Erythroblast (primary cell): Measurements from ENCODE around the gene RANBP1.
"Not testable (repeated sequence)": the region's sequence is repeated elsewhere in the genome, so short reads cannot be mapped to it uniquely, and the experiment has no call there.

Experiments
- DNase-seq, 2 experiments: peaks; one replicate each; lab custom pipeline; 2025; lab: John Stamatoyannopoulos, UW
- GATA1 ChIP-seq: IDR thresholded peaks from 2 replicates; pipeline ENCODE4 v1.6.1; 2011; ENCODE audit warnings: low read depth, mild to moderate bottlenecking, control low read depth, low read length, moderate library complexity
- POLR2A ChIP-seq: IDR thresholded peaks from 2 replicates; pipeline ENCODE4 v1.6.1; 2011; ENCODE audit warnings: mild to moderate bottlenecking, low read length

The RANBP1 gene

DNA sequence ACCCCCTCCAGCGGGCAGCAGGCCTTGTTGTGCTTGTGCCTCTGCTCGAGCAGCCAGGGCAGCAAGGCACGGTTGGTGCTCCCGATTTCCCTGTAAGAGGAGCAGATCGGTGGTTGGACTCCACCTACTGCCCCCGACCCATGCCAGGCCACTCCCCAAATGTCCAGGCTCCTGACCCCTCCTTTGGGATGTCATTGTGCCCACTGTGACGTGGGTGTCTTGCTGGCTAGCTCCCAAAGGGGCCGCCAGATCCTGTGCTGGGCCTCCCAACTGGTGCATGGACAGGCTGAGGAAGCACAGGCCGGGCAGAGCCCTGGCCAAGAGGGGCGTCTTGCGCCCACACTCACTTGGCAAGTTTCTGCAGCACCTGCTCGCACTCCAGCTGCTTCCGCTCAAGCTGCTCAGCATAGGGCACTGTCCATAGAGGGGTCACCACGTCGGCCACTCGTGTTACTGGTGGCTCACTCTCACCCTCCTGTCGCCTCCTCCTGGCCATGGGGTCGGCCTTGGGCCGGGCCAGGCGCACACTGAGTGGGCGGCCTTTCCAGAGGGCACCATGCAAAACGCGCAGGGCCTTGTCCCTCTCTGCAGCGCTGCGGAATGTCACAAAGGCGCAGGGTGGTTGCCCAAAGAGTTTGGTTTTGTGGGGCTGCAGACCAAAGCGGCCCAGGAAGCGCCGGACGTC is at the start of gene RANBP1:
RANBP1 (plus strand) TSS at position 414 of the 685 bp plus-strand sequence; CDS start at position 495, 81 bp downstream.
- DNase-seq: peak in 1 of 2 experiments; percentile 34
- no peak for TF ChIP-seq POLR2A
- no peak for TF ChIP-seq GATA1

DNA sequence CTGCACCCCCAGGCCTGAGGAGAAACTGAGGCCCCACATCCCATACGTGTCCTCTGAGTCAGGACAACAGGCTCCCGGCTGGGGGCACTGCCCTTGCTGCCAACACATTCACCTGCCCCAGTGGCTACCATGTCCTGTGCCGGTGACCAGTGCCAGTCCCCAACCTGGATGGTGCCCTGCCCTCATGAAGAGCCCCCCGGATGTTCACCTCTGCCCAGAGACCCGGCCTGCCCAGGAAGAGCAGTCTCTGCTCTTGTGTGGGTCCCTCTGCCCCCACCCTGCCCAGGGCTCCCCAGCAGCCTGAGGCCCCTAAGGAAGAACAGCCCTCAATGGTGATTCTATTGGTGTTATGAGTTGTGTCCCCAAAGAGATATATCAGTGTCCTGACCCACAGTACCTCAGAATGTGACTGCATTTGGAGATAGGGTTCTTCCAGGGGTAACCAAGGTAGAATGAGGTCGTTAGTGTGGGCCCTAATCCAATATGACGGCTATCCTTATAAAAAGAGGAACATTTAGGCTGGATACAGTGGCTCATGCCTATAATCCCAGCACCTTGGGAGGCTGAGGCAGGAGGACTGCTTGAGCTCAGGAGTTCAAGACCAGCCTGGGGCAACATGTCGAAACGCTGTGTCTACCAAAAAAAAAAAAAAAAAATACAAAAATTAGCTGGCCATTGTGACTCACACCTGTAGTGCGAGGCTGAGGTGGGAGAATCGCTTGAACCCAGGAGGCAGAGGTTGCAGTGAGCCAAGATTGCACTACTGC is 49.1 kb upstream of the RANBP1 start:
- TF ChIP-seq POLR2A (no peak), GATA1 (no peak)
- DNase-seq: no peak

DNA sequence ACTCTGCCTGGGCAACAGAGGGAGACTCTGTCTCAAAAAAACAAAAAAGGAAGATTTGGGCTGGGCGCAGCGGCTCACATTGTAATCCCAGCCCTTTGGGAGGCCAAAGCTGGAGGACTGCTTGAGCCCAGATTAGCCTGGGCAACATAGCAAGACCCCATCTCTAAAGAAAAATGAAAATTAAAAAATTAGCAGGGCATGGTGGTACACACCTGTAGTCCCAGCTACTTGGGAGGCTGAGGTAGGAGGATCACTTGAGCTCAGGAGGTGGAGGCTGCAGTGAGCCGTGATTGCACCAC is 48.6 kb upstream of the RANBP1 start:
- not testable (repeated sequence) for DNase-seq

DNA sequence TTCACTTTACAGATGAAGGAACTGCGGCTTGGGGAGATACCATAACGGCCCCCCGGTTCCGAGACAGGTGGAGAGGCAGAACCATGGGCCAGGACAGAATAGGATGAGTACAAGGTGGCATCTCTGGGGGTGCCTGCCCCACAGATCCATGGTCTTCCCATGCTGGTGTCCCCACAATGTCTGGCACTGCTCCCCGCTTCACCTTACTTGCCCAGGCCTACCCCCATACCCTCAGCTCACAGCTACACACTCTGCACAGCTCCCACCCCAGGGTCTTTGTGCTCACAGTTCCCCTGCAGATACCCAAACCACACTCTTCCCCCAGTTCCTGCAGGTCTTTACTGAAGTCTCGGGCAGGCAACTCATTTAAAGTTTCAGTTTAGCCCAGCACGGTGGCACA is 47.3 kb upstream of the RANBP1 start:
- TF ChIP-seq GATA1 (no peak), POLR2A (no peak)

DNA sequence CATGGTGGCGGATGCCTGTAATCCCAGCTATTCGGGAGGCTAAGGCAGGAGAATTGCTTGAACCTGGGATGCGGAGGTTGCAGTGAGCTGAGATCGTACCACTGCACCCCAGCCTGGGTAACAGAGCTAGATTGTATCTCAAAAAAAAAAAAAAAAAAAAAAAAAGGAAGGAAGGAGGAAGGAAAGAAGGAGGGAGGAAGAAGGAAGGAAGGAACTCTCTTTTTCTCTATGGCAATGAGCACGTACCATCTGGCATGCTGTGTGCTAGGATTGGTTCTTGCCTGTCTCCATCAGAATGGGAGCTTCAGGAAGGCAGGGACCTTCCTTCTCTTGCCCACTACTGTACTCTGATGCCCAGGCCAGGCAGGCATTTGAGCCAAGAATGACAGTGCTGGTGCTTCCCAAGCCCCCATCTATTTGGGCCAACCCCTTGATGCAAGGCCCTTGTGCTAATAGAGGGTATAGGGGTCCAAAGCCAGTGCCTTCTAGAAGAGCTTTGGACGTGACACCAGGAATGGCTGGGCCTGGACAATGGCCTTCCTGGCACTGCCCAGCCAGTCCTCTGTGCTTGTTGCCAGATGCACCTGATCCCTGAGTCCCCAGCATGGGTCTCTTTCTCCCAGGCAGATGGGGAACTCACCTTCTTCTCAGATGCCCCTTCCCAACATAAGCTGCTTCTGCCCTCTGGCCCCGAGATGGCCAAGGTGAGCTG is 46.4 kb upstream of the RANBP1 start:
- no peak for DNase-seq
- no peak for TF ChIP-seq POLR2A
- no peak for TF ChIP-seq GATA1

More for the DNA sequence above, 47.3 kb upstream of the RANBP1 start:
- DNase-seq: no peak

DNA sequence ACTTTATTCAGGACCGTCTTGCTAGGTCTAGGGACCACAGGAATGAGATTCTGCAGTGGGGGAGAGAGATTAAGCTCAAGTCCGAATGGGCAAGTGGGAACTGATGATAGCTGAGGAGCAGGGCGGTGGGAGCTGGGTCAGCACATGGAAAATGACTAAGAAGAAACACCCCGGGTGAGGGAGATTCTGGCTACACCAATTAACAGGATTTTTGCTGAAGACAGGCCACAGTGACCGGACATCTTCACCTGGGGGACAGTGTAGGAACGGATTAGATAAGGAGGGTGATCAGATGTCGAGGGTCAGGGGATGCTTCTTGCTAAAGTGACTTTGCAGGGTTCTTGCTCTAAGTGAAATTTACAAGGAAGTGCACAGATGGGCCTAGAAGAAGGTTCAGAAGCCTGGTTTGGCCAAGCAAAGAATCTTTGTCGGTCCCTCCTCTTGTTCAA is 44.4 kb upstream of the RANBP1 start:
- DNase-seq: peak in 1 of 2 experiments; percentile 35
- TF ChIP-seq POLR2A (peak; percentile 20), GATA1 (no peak)

DNA sequence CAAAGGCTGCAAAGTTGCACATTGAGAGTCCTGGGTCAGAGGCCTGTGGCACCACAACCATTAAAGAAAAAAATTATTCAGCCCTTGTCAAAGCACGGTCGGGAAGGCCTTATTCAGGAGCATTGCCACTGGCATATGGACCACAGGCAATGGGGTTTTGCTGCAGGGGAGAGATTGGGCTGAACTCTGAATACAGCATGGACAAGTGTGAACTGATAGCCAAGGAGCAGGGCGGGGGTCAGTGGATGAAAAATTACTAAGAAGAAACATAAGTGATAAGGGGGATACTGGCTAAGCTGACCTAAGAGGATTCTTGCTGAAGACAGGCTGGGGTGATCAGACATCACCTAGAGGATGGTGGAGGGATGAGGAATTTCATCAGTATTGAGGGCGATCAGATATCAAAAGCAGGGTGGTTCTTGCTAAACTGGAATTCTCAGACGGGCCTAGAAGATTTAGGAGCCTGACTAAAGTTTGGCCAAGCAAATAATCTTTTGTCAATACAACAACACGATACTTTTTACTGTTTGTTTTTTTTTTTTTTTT is 39.2 kb upstream of the RANBP1 start:
- DNase-seq: peak; percentile 73 to 89

DNA sequence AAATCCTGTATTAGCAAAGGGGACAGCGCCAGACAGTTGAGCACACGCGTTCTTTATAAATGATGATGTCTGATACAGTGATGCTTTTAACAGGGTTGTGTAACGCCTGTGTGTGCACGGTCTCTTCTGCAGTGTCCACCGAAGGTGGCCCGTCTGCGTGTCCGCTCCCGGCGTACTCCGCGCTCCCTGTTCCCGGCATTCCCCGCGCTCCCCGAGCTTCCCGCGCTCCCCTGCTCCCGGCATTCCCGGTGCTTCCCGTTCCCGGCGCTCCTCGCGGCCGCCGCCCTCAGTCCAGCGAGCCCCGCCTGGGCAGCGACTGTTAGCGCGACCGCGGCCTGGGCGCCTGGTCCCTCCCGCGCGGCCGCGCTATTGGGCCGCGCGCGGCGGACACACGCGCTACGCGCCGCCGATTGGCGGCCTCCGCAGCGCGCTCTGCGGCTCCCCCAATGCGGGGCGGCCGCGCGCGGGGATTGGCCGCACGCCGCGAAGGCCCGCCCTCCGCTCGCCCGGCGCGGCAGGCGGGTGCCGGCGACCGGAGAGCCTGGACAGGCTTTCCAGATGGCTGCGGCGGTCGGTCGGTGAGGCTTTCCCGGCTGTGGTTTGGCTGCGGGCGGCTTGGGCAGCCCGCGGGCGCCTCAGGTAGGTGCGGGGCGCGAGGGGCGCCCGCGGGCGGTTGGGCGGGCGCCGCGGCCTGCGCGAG is 36.0 kb upstream of the RANBP1 start, which contains the start of gene DGCR8:
DGCR8 (plus strand) TSS at position 497 of the 700 bp plus-strand sequence. CDS start 5,723 bp downstream, outside the sequence.
- peak; percentile 90 to 93 for DNase-seq
- TF ChIP-seq POLR2A (peak; percentile 66), GATA1 (no peak)

More for the DNA sequence above, 39.2 kb upstream of the RANBP1 start:
- no peak for TF ChIP-seq POLR2A
- no peak for TF ChIP-seq GATA1

DNA sequence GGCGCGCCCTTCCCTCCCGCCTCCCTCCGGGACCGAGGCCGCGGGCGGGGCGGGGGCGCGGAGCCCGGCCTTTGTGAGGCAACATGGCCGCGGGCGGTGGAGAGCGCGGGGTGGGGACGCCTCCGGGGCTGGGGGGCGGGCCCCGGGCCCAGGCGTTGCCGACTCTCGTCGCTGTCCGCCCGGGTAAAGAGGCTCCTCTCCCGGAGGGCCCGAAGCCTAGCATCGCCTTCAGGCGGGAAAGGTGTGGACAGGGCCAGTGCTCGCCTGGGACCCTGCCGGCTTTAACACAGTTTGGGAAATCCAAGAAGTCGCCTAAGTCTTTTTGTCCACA is 35.5 kb upstream of the RANBP1 start:
- TF ChIP-seq GATA1 (no peak), POLR2A (no peak)
- DNase-seq: peak; percentile 83 to 88

DNA sequence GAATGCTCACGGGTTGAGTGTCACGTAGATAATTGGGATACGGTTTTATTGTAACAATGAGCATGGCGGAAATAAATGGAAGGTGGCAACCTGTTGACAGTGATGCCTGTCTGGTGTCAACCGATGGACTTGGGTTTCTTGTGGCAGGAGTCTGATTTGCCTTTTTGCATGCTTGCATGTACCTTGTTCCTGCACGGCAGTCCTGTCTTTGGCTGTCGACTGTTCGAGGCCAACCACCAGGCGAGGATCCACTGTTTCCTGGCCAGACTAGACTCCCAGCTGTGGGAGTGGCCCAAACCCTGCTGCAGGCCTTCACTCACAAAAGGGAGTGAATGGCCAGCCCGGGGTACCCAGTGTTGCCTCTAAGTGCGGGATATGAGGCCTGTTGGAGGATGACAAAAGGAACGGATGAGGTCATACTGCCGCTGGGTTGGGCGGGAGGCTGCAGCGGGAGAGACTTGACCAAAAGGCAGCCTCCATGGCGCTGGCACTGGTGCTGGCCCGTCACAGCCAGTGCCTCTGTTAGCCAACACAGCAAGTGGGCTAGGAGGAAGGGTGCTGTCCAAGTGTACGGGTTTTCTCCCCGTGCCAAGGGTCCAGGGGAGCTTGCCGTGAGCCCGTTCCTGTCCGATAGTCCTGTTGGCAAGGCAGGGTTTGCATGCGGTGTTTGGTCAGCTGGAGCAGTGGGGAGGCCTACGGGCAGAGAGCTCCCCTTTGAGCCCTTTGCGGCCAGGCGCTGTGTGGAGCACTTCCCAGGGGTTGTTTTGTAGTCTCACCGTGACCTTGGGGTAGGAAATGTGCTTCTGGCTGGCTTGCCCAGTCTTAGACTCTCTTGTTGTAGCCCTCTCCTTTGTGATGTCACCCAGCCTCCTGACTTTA is 34.9 kb upstream of the RANBP1 start:
- peak; percentile 64 to 66 for DNase-seq
- TF ChIP-seq GATA1 (no peak), POLR2A (no peak)

DNA sequence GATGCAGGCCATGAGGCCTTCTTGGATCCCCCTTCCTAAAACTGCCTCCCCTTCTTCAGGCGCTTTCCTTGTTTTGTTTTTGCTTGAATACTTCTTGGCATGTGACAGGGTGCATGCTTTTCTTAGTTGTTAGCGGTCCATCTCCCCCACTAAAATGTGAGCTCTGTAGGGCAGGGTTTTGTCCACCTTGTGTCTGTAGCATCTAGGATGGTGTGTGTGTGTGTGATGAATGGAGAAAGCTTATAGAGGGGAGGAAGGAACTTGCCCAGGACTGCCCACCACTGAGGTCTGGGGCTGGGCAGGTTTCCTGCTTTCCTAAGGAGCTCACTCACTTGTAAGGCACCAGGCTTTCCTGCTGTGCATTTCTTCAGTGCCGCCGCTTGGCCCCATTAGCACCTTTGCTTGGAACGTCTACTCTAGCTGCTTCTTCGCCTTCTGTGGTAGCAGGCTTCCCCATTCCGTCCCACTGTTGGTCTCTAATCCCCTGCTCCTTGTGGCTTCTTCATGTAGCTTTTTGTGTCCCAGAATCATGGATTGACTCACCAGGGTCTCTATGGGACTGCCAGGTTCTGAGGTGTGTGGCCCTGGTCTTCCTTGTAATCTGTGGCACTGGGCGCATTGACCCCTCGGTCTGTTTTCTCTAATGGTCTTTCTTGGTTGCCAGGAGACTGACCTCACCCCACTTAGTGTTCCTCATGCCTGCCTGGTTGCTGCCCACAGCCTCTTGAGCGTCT is 32.6 kb upstream of the RANBP1 start:
- no peak for DNase-seq
- TF ChIP-seq GATA1 (no peak), POLR2A (no peak)

DNA sequence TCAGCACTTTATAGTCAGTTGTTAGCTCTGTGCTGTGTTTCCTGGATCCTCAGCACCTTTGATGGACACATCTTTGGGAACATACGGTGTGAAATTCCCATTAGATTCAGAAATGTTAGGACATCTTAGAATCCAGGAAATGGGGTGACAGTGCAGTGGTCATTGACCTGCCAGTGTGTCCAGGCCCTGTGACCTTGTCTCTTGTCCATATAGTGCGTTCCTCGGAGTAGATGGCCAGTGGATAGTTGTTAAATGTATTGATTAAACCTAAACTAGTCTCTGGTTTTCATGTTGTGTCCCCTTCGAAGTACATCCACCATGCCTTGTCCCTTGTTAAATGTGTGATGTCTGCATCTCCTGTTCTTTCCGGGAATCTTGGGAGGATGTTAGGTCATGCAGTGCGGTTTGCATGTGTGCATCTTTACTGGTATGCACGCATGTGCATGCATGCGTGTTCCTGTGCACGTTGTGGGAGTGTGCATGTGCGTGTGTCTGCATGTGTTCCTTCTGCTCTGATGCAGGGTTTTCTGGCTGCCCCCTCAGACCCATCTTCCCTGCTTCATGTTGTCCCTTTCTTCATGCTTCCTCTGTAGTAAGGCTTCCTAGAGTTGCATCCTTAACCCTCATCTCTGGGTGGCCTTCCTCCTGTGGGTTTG is 31.9 kb upstream of the RANBP1 start:
- TF ChIP-seq GATA1 (no peak), POLR2A (no peak)
- DNase-seq: no peak
